SK-N-SH (cell line): Measurements from ENCODE around the gene CDC6. TPM values are rescaled to one million over a fixed set of nuclear protein-coding genes. Genes with fewer than 3 reads are reported as not detected.
A peak's percentile ranks its signal among the peaks of the same experiment; 100 is the strongest.

Experiments used
- CTCF ChIA-PET: fragments of 300-600, 350-600 bp; formaldehyde crosslinking; extraction: SDS; loops from one replicate; lab custom pipeline; 2021; lab: Yijun Ruan, JAX
- POLR2A ChIA-PET: fragments of 350-600 bp; sonication (Branson Sonifier 250); formaldehyde crosslinking; extraction: SDS; loops from one replicate; lab custom pipeline; 2020; ENCODE audit warnings: antibody characterized with exemption, inconsistent platforms; lab: Yijun Ruan, JAX
- DNase-seq: peaks from one replicate; pipeline ENCODE4 v3.0.0; 2012
- H2AFZ ChIP-seq: fragments of 200-600 bp; sonication (generic); 2 replicates; pipeline ENCODE4 v1.8.1; 2016; ENCODE audit warnings: antibody characterized with exemption, mild to moderate bottlenecking, low read depth
- H3F3A ChIP-seq: fragments of 200-600 bp; sonication (generic); replicated peaks from 2 replicates; pipeline ENCODE3; 2016; ENCODE audit warnings: antibody characterized with exemption, mild to moderate bottlenecking; ENCODE audit not compliant: insufficient read depth
- H3K27ac ChIP-seq, 2 experiments: fragments of 200-500 bp in 1 of 2; fragments of 200-600 bp in 1 of 2; sonication (Bioruptor generic) in 1 of 2; sonication (generic), shearing (Covaris generic) in 1 of 2; 2 replicates each; pipeline versions ENCODE4 v1.5.1 to v1.6.1; 2014 to 2016; ENCODE audit warnings: low read depth in 2 of 2, inconsistent platforms in 1 of 2, low read length in 1 of 2, mild to moderate bottlenecking in 1 of 2, mixed read lengths in 1 of 2
- H3K27me3 ChIP-seq: fragments of 200-600 bp; sonication (generic), shearing (Covaris generic); 2 replicates; pipeline ENCODE4 v1.6.1; 2016; ENCODE audit warnings: mixed run types; ENCODE audit not compliant: insufficient read depth
- H3K36me3 ChIP-seq, 2 experiments: fragments of 200-500 bp in 1 of 2; fragments of 200-600 bp in 1 of 2; sonication (Bioruptor generic) in 1 of 2; sonication (generic) in 1 of 2; replicated peaks in 1 of 2; 2 replicates each; pipeline versions ENCODE3 to v1.5.1; 2014 to 2016; ENCODE audit warnings: low read length in 1 of 2, mild to moderate bottlenecking in 1 of 2; ENCODE audit not compliant: insufficient read depth in 2 of 2, control insufficient read depth in 1 of 2
- H3K4me1 ChIP-seq, 2 experiments: fragments of 200-500 bp in 1 of 2; fragments of 200-600 bp in 1 of 2; sonication (Bioruptor generic) in 1 of 2; sonication (generic), shearing (Covaris generic) in 1 of 2; 2 replicates each; pipeline versions ENCODE4 v1.5.1 to v1.6.1; 2014 to 2016; ENCODE audit warnings: low read depth in 1 of 2, low read length in 1 of 2, mixed run types in 1 of 2; ENCODE audit not compliant: insufficient read depth in 2 of 2, control insufficient read depth in 1 of 2
- H3K4me2 ChIP-seq: fragments of 200-600 bp; sonication (generic), shearing (Covaris generic); 2 replicates; pipeline ENCODE4 v1.6.1; 2017; ENCODE audit warnings: mixed run types
- H3K4me3 ChIP-seq, 2 experiments: fragments of 200-500 bp in 1 of 2; fragments of 200-600 bp in 1 of 2; sonication (Bioruptor generic) in 1 of 2; sonication (generic), shearing (Covaris generic) in 1 of 2; 2 replicates each; pipeline versions ENCODE4 v1.5.1 to v1.8.1; 2014 to 2016; ENCODE audit warnings: low read depth in 2 of 2, inconsistent platforms in 1 of 2, low read length in 1 of 2, mild to moderate bottlenecking in 1 of 2, mixed read lengths in 1 of 2, moderate library complexity in 1 of 2
- H3K79me2 ChIP-seq: fragments of 200-600 bp; sonication (generic); 2 replicates; pipeline ENCODE4 v1.8.1; 2017; ENCODE audit warnings: mild to moderate bottlenecking; ENCODE audit not compliant: insufficient read depth
- H3K9ac ChIP-seq: fragments of 200-600 bp; sonication (generic); 2 replicates; pipeline ENCODE4 v1.6.1; 2017; ENCODE audit warnings: mixed run types
- H3K9me2 ChIP-seq: fragments of 200-600 bp; sonication (generic); 2 replicates; pipeline ENCODE4 v1.6.1; 2017; ENCODE audit warnings: mixed run types
- H3K9me3 ChIP-seq: fragments of 200-600 bp; sonication (generic); 2 replicates; pipeline ENCODE4 v1.6.1; 2017; ENCODE audit warnings: mixed run types, mild to moderate bottlenecking, moderate library complexity
- H4K20me1 ChIP-seq: fragments of 200-600 bp; sonication (generic); 2 replicates; pipeline ENCODE4 v1.6.1; 2017; ENCODE audit warnings: mild to moderate bottlenecking, mixed run types; ENCODE audit not compliant: insufficient read depth
- CHD2 ChIP-seq: fragments of 150-350 bp; IDR thresholded peaks from 2 replicates; pipeline ENCODE4 v1.6.1; 2018; ENCODE audit warnings: low read length; ENCODE audit not compliant: partially characterized antibody
- CTCF ChIP-seq: fragments of 200-600 bp; sonication (generic); IDR thresholded peaks from 2 replicates; pipeline ENCODE4 v1.6.1; 2017; ENCODE audit warnings: antibody characterized with exemption, mild to moderate bottlenecking, moderate library complexity
- ELF1 ChIP-seq: IDR thresholded peaks from 2 replicates; pipeline ENCODE4 v1.4.0; 2012
- FOSL2 ChIP-seq: IDR thresholded peaks from 2 replicates; pipeline ENCODE4 v1.4.0; 2012; ENCODE audit warnings: low read depth, mild to moderate bottlenecking, moderate library complexity, borderline replicate concordance
- FOXM1 ChIP-seq: IDR thresholded peaks from 2 replicates; pipeline ENCODE4 v1.4.0; 2012; ENCODE audit warnings: low read depth, mild to moderate bottlenecking
- GABPA ChIP-seq: IDR thresholded peaks from 2 replicates; pipeline ENCODE4 v1.4.0; 2012; ENCODE audit warnings: low read depth, mild to moderate bottlenecking
- GATA2 ChIP-seq: sonication (generic); formaldehyde crosslinking; IDR thresholded peaks from 2 replicates; pipeline ENCODE4 v1.5.0; 2020; ENCODE audit warnings: mild to moderate bottlenecking, missing genetic modification reagents
- JUND ChIP-seq: IDR thresholded peaks from 2 replicates; pipeline ENCODE4 v1.4.0; 2012
- MEF2A ChIP-seq: IDR thresholded peaks from 2 replicates; pipeline ENCODE4 v1.4.0; 2012; ENCODE audit warnings: low read depth, borderline replicate concordance
- NRF1 ChIP-seq: IDR thresholded peaks from 2 replicates; pipeline ENCODE4 v1.6.1; 2012; ENCODE audit warnings: low read depth, mild to moderate bottlenecking, low read length
- RCOR1 ChIP-seq: fragments of 150-350 bp; IDR thresholded peaks from 2 replicates; pipeline ENCODE4 v1.6.1; 2017; ENCODE audit warnings: antibody characterized with exemption, low read length
- RFX5 ChIP-seq: IDR thresholded peaks from 2 replicates; pipeline ENCODE4 v1.6.1; 2012; ENCODE audit warnings: mild to moderate bottlenecking, improper control_type of control experiment, low read length
- SMC3 ChIP-seq: IDR thresholded peaks from 2 replicates; pipeline ENCODE4 v1.6.1; 2012; ENCODE audit warnings: low read depth, low read length, improper control_type of control experiment
- TCF12 ChIP-seq: IDR thresholded peaks from 2 replicates; pipeline ENCODE4 v1.4.0; 2012
- TEAD4 ChIP-seq: IDR thresholded peaks from 2 replicates; pipeline ENCODE4 v1.4.0; 2012; ENCODE audit warnings: mild to moderate bottlenecking, borderline replicate concordance; ENCODE audit not compliant: insufficient read depth
- USF2 ChIP-seq: fragments of 150-350 bp; IDR thresholded peaks from 2 replicates; pipeline ENCODE4 v1.6.1; 2017; ENCODE audit warnings: antibody characterized with exemption, low read length, low read depth, borderline replicate concordance
- YY1 ChIP-seq: IDR thresholded peaks from 2 replicates; pipeline ENCODE4 v1.4.0; 2012; ENCODE audit warnings: low read depth, mild to moderate bottlenecking
- WGBS: methylation state at CpG from one replicate; pipeline ENCODE4 v1.1.6; 2017; ENCODE audit warnings: low lambda C conversion rate; 5-methylcytosine and 5-hydroxymethylcytosine counted together
- polyA plus RNA-seq, 3 experiments: library from polyadenylated mRNA; depleted of rRNA; stranded (reverse); fragments of >200 nt; gene quantifications; 2 replicates each; pipeline ENCODE4 v1.2.3, GENCODE V29; 2012
- TF ChIP-seq, protein P1 (sequence below): fragments of 150-350 bp; IDR thresholded peaks from 2 replicates; pipeline ENCODE4 v1.6.1; 2016; ENCODE audit warnings: mild to moderate bottlenecking, low read depth, low read length
- TF ChIP-seq, protein P2 (sequence below): IDR thresholded peaks from 2 replicates; pipeline ENCODE4 v1.4.0; 2012; ENCODE audit warnings: low read depth, borderline replicate concordance
- TF ChIP-seq, protein P3 (sequence below): IDR thresholded peaks from 2 replicates; pipeline ENCODE4; 2012

The CDC6 gene
- polyA plus RNA-seq, 1 of the 3 experiments (the other 2 are of a cell fraction) = 12.7 TPM

- Histone ChIP-seq H3K36me3 (peaks cover 0 to 15% of the 10 kb centered on the region in 2 experiments), H3K4me1 (peaks cover 41 to 74% of the 10 kb centered on the region in 2 experiments), H4K20me1 (peaks cover 53% of the 10 kb centered on the region), H3K4me3 (peak overlapping the region; percentile 69 to 78), H3F3A (peaks cover 15% of the 10 kb centered on the region), H3K79me2 (peaks cover 94% of the 10 kb centered on the region), H3K9me3 (no peaks in the 10 kb centered on the region), H3K27me3 (no peaks in the 10 kb centered on the region), H3K9ac (peak overlapping the region; percentile 75), H2AFZ (no peak overlapping the region), H3K4me2 (peak overlapping the region; percentile 97), H3K27ac (peak overlapping the region; percentile 69 to 99; a peak in 3 of 4 replicates), H3K9me2 (no peaks in the 10 kb centered on the region)
- ChIA-PET POLR2A (interaction anchor here (1.0 to 2.7 kb wide), 3 partner anchors 9 to 39 kb away, joined by 4 to 15 read pairs (median 9); no protein-coding TSS in a partner anchor), CTCF (interaction anchor here (1.2 to 57.6 kb wide), 5 partner anchors 11 to 217 kb away, joined by 4 to 1706 read pairs (median 14); partner anchors contain the start of genes CDC6 and RARA)
- 29% methylated on average over 28 of the region's 38 CpGs for WGBS
- DNase-seq = no peak
- TF ChIP-seq MEF2A (no peak), RCOR1 (no peak), ELF1 (no peak), GABPA (no peak), RFX5 (no peak), SMC3 (no peak), TCF12 (no peak), CHD2 (no peak)
- TF ChIP-seq, protein P1, sequence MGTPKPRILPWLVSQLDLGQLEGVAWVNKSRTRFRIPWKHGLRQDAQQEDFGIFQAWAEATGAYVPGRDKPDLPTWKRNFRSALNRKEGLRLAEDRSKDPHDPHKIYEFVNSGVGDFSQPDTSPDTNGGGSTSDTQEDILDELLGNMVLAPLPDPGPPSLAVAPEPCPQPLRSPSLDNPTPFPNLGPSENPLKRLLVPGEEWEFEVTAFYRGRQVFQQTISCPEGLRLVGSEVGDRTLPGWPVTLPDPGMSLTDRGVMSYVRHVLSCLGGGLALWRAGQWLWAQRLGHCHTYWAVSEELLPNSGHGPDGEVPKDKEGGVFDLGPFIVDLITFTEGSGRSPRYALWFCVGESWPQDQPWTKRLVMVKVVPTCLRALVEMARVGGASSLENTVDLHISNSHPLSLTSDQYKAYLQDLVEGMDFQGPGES = no peak
- TF ChIP-seq, protein P2, sequence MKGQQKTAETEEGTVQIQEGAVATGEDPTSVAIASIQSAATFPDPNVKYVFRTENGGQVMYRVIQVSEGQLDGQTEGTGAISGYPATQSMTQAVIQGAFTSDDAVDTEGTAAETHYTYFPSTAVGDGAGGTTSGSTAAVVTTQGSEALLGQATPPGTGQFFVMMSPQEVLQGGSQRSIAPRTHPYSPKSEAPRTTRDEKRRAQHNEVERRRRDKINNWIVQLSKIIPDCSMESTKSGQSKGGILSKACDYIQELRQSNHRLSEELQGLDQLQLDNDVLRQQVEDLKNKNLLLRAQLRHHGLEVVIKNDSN = no peak
Observed at GRCh38 chr17:40342504-40343218, 55.0 kb downstream of the CDC6 start.

GRCh38 chr17:40343219-40344119, 55.8 kb downstream of the CDC6 start:
- 52% methylated on average over 12 of the region's 15 CpGs for WGBS
- H2AFZ ChIP-seq = no peak overlapping the region
- peaks cover 49 to 76% of the 10 kb centered on the region in 2 experiments for H3K4me1 ChIP-seq
- H3K36me3 ChIP-seq = peaks cover 3 to 10% of the 10 kb centered on the region in 2 experiments
- peak overlapping the region; percentile 69 to 78 for H3K4me3 ChIP-seq
- H3K79me2 ChIP-seq = peaks cover 94% of the 10 kb centered on the region
- no peaks in the 10 kb centered on the region for H3K9me2 ChIP-seq
- ChIA-PET POLR2A (interaction anchor here (0.6 to 2.7 kb wide), 4 partner anchors 12 to 227 kb away, joined by 3 to 15 read pairs (median 6); no protein-coding TSS in a partner anchor), CTCF (interaction anchor here (0.6 to 57.6 kb wide), 7 partner anchors 9 to 274 kb away, joined by 3 to 1706 read pairs (median 4); partner anchors contain the start of genes CDC6 and RARA)
- no peaks in the 10 kb centered on the region for H3K27me3 ChIP-seq
- H3K4me2 ChIP-seq = peak overlapping the region; percentile 97
- no peaks in the 10 kb centered on the region for H3K9me3 ChIP-seq
- H3F3A ChIP-seq = peaks cover 15% of the 10 kb centered on the region
- H3K9ac ChIP-seq = peak overlapping the region; percentile 75
- peaks cover 53% of the 10 kb centered on the region for H4K20me1 ChIP-seq
- peak overlapping the region; percentile 69 to 99; a peak in 3 of 4 replicates for H3K27ac ChIP-seq
- no peak for DNase-seq
- TF ChIP-seq FOXM1 (no peak), CTCF (no peak), JUND (no peak), YY1 (no peak), TEAD4 (no peak), NRF1 (no peak), FOSL2 (no peak), USF2 (no peak), GATA2 (CRISPR knock-in tag) (no peak)
- TF ChIP-seq, protein P3, sequence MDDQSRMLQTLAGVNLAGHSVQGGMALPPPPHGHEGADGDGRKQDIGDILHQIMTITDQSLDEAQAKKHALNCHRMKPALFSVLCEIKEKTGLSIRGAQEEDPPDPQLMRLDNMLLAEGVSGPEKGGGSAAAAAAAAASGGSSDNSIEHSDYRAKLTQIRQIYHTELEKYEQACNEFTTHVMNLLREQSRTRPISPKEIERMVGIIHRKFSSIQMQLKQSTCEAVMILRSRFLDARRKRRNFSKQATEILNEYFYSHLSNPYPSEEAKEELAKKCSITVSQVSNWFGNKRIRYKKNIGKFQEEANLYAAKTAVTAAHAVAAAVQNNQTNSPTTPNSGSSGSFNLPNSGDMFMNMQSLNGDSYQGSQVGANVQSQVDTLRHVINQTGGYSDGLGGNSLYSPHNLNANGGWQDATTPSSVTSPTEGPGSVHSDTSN = no peak
